Stimulated activated CD8-positive, alpha-beta memory T cell treated with anti-CD3 and anti-CD28 coated beads, Interleukin-15, amount 100 ng/mL, for 24 hours (primary cell): ENCODE measurements around the gene COLQ.
"Not testable (repeated sequence)": the region's sequence is repeated elsewhere in the genome, so short reads cannot be mapped to it uniquely, and the experiment has no call there.

Source experiments
- DNase-seq: peaks from one replicate; pipeline ENCODE4 v3.0.0-alpha.2; 2020; ENCODE audit warnings: low read depth

COLQ gene

DNA sequence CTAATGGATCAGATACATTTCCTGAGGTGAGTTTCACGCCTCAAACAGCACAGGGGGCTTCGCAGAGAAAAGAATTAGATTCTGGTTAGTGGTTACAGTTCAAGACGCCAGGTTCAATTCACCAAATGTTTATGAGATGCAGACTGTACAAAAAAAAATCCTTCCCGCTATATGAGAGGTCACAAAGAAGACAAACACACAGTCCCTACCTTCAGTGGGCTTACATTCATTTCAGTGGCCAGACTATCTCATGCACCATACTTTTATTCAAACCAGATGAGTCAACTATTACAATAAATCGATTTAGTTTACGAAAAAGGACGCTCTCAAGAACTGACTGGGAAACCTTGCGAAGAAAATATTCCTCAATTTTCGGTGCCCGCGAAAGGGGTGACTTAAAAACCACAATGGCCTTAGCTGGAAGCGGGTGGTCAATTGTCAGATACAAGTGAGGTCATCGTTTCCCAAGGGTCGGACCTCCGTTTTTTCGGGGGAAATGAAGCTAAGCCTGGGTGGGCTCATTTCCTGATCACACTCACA is 94.9 kb downstream of the COLQ start:
- DNase-seq, result no peak

DNA sequence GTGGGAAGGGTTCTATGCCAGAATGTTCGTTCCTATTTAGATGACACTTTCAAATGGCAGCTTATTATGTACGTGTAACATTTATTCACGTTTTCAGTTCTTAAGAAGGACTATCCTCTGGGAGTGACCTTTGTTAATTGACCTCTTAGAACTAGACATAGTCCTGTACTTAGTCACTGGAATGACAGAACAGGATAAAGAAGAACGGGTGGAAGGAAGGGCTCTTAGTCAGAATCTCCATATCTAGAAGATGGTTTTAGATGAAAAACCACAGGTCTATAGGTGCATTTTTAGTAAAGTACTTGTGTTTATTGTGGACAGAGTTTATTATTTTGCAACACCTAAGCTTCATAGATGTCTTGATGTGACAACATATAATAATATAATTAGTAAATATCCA is 100.6 kb downstream of the COLQ start:
- DNase-seq, result no peak

DNA sequence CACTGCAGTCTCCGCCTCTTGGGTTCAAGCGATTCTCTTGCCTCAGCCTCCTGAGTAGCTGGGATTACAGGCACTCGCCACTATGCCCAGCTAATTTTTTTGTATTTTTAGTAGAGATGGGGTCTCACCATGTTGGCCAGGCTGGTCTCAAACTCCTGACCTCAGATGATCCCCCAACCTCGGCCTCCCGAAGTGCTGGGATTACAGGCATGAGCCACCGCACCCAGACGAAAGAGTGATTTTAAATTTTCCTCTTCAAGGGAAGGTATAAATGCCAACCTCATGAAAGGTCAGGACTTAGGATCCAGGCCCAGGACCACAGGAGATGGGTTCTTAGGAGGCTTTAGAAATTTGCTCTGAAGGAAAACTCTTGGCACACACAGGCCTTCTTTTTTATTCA is 110.5 kb downstream of the COLQ start:
- DNase-seq, result not testable (repeated sequence)

DNA sequence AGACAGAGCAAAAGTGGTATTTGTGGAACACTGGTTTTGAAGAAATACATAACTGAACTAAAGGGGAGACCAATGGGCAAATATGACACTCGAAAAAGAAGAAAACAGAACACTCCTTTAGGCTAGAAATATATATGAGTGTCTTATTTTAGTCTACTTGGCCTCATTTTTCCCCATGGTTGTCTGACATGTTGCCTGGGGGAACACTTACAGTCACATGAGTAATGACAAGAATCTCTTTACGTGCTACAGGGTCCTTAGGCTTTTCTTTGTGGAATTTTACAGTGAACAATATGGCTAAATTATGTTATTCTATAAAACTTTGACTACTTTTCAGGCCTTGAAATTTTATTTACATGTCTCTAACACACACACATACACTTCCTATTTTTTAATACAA is 111.7 kb downstream of the COLQ start:
- DNase-seq, result no peak

DNA sequence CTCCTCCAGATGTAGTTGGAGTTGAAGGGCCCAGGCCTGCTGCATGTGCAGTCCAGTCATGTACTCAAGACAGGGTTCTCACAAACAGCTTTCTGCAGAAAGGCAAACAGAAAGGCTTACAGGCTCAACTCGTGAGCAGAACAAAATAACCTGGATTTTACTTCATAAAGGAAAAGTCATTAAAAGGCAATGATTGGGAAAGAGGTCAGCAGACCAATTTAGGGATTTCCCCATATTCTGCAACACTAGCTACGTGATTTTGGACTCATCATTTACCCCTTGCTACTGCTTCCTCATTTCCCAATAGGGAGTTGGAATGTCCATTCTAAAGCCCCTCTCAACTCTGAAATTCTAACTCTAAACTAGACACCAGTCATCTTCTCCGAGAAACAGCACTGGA is 112.3 kb downstream of the COLQ start:
- no peak for DNase-seq

DNA sequence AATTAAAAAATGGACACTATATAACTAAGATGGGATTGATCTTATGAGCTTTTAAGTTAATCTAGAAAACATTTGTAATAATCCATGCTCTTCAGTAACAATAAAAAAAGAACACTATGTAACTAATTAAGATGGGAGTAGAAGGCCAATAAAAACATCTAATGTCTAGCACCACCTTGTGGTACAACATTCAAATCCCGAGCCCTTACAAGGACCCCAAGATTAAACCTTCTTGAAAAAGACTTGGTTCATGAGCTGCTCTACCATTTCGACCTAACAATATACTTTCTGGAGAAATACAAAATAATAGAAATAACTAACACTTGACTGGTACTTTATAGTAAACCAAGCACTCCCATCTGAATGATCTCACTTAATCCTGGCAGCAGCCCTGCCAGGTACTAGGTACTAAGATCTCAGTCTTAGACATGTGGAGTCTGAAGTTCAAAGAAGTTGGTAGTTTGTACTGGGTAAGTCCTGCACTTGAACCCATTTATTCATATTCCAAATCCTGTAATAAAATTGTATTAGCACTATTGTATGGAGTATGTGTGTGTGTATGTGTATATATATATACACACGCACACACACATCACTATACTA is 116.0 kb downstream of the COLQ start:
- no peak for DNase-seq

DNA sequence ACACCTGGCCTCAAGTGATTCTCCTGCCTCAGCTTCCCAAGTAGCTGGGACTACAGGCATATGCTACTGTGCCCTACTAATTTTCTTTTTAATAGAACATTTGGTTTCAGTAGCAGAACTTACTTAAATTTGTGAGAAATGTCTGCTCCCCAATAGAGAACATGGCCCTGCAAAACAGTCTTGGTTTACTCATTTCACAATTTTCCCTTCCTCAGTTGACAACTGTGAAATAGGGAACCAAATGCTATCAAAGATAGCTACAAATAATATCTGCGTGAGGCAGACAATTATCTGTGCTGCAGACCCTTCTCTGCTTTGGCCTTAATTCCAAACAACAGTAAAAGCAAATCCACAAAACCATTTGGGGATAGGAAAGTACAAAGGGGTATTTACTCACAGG is 116.7 kb downstream of the COLQ start:
- DNase-seq, result no peak

DNA sequence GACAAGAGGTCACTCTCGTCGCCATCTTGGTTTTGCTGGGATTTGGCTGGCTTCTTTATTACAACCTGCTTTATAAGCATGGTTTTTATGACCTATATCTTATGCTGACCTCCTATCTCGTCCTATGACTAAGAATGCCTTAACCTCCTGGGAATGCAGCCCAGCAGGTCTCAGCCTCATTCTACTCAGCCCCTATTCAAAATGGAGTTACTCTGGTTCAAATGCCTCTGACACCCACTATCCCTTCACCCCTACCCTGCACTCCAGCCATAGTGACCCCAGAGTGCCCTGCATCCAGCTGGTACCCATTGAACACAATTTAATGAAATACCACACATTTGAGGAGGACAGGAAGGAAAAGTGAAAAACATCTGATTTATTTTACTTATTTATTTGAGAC is 117.5 kb downstream of the COLQ start:
- no peak for DNase-seq

DNA sequence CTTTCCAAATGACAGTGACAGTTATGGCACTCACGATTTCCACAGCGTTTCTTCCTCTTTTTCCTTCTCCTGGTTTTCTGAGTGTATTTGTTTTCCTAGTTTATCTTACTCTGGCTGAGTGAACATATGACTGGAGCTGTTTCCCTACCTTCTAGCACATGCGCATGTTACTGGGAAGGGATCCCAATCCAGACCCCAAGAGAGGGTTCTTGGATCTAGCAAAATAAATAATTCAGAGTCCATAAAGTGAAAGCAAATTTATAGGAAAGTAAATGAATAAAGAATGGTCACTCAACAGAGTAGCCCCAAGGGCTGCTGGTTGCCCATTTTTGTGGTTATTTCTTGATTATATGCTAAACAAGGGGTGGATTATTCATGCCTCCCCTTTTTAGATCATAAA is 118.0 kb downstream of the COLQ start:
- no peak for DNase-seq

DNA sequence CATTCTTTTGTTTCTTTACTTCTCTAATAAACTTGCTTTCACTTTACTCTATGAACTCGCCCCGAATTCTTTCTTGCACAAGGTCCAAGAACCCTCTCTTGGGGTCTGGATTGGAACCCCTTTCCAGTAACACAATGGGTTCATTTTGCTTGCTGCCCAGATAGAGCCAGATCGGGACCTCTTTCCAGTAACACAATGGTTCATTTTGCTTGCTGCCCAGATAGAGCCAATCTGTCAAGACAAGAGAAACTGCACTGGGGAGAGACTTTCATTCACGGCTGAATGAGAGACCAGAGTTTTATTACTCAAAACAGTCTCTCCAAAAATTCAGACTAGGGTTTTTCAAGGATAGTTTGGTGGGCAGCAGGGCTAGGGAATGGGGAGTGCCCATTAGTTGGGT is 119.6 kb downstream of the COLQ start:
- DNase-seq, result no peak
